Natural killer cell treated with Interleukin-12 subunit alpha and Interleukin-12 subunit beta and Interleukin-15 and Interleukin-18, amount 100 ng/mL, for 72 hours (primary cell): ENCODE measurements around the gene ANO10. TPM values are rescaled to one million over a fixed set of nuclear protein-coding genes. Genes with fewer than 3 reads are reported as not detected.

ENCODE experiments used
- ATAC-seq, 2 donors: fragments of 150-1000 bp; cut with Tn5 transposase in 1 of 2; sonication (Bioruptor Pico), chemical (Tn5 transposase) in 1 of 2; 2 replicates each; pipeline ENCODE4 v1.10.0; 2021
- DNase-seq: peaks from one replicate; pipeline ENCODE4 v3.0.0; 2022; ENCODE audit warnings: low spot score
- H3K27ac Mint-ChIP-seq, 2 donors: 1 replicate in 1 of 2; 2 replicates in 1 of 2; pipeline ENCODE4 v1.8.0; 2022; ENCODE audit warnings: mixed read lengths in 2 of 2, mild to moderate bottlenecking in 1 of 2, moderate library complexity in 1 of 2
- H3K27me3 Mint-ChIP-seq, 2 donors: 1 replicate in 1 of 2; 2 replicates in 1 of 2; pipeline ENCODE4 v1.8.0; 2022; ENCODE audit warnings: mixed read lengths in 2 of 2
- H3K36me3 Mint-ChIP-seq: one replicate; pipeline ENCODE4 v1.8.0; 2022; ENCODE audit warnings: mixed read lengths
- H3K4me1 Mint-ChIP-seq, 2 donors: 1 replicate in 1 of 2; 2 replicates in 1 of 2; pipeline ENCODE4 v1.8.0; 2022; ENCODE audit warnings: low read depth in 2 of 2, mixed read lengths in 2 of 2, mild to moderate bottlenecking in 1 of 2
- H3K4me3 Mint-ChIP-seq: one replicate; pipeline ENCODE4 v1.8.0; 2022; ENCODE audit warnings: mixed read lengths
- H3K9me3 Mint-ChIP-seq: 2 replicates; pipeline ENCODE4 v1.8.0; 2022; ENCODE audit warnings: mixed read lengths
- total RNA-seq, 2 donors: library from RNA; stranded (reverse); gene quantifications; one replicate each; pipeline ENCODE4 v1.2.3, GENCODE V29; 2022

The ANO10 gene
- total RNA-seq, 2 donors from 2014 or later: 11.8 to 15.4 TPM

DNA sequence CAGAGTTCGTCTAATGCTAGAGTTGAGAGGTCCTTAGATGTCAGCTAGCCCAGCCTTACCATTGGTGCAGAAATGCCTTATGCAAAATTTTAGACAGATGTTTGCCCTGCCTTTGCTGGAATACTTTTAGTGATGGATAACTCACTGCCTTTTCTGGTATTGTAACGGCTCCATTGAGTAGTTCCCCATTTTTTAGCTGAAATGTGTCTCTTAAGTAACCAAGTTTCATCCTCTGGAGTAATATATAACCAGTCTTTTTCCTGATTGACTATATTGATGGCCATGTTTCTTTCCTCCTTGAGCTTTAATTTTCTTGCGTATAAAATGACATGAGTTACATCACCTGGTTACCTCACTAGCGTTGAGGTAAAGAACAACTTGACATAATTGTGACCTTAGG is 290.4 kb downstream of the ANO10 start:
- Mint-ChIP-seq H3K36me3 (peaks cover 17% of the 10 kb centered on the region), H3K27ac (peak overlapping the region in 1 of 2 donors; percentile 61), H3K4me1 (peaks cover 40 to 51% of the 10 kb centered on the region in 2 donors), H3K4me3 (no peak overlapping the region), H3K9me3 (peaks cover 13% of the 10 kb centered on the region), H3K27me3 (no peaks in the 10 kb centered on the region)
- DNase-seq (no peak), ATAC-seq (no peak)

DNA sequence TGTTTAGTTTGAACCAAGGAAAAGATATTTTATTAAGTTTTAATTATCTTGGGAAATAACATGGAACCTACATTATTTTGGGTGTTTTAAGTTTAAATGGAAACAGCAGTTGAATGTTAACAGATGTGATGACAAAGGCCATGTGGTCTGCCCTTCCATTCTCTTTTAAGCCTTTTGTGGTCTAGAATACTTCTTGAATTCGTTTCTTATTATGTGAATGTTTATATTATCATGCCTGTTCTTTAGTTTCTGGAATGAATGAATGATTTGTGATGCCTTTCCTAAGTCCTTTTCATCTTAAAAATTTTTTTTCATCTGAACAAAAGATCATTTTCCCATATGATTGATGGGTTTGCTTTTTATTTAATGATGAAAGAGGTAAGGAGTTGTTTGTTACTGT is 290.8 kb downstream of the ANO10 start:
- Mint-ChIP-seq H3K27me3 (no peaks in the 10 kb centered on the region), H3K36me3 (peaks cover 13% of the 10 kb centered on the region), H3K4me3 (no peak overlapping the region)

DNA sequence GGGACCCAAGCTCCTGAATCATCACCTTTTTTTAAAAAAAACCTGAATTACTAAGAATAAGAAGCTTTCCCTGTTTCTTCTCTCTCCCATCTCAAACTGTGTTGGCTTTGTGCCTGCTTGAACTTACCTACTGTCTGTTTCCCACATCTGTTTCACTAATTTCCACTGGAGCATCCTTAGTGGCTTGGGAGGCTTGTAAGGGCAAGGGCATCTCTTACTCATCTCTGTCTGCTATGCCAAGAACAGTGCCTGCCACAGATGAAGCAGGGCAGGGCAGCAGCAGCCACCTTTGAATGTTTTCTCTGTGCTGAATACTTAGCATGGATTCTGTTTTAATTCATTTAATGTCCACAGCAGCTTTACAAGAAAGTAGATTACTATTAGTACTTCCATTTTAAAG is 293.2 kb downstream of the ANO10 start:
- no peak for ATAC-seq
- H3K27me3 Mint-ChIP-seq: no peaks in the 10 kb centered on the region
- DNase-seq: no peak
- no peaks in the 10 kb centered on the region for H3K9me3 Mint-ChIP-seq
- H3K36me3 Mint-ChIP-seq: no peaks in the 10 kb centered on the region
- H3K27ac Mint-ChIP-seq: peak overlapping the region; percentile 76 to 86
- H3K4me3 Mint-ChIP-seq: peak overlapping the region; percentile 35
- peaks cover 42 to 63% of the 10 kb centered on the region in 2 donors for H3K4me1 Mint-ChIP-seq

More for the DNA sequence above, 290.8 kb downstream of the ANO10 start:
- Mint-ChIP-seq H3K4me1 (peaks cover 40 to 55% of the 10 kb centered on the region in 2 donors), H3K9me3 (peaks cover 9% of the 10 kb centered on the region), H3K27ac (peak overlapping the region in 1 of 2 donors; percentile 61)
- ATAC-seq (no peak), DNase-seq (no peak)

DNA sequence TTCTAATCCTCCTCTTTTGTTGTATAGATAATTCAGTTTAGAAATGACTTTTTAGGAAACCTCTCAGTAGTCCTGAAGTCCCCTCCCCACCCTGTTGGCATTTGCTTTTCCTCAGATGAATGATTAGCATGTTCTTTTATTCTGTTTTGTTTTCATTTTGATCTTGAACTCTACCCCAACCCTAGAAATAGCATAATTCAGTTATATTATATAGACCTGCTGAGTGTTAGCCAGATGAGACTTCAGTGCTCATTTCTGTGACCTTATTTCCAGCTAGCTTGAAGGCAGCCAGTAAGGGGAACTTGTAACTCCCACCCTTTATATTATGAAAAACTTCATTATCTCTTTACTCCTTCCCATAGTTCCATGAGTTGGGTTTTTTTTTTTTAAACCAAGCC is 294.2 kb downstream of the ANO10 start:
- Mint-ChIP-seq H3K36me3 (no peaks in the 10 kb centered on the region), H3K9me3 (no peaks in the 10 kb centered on the region), H3K27me3 (no peaks in the 10 kb centered on the region), H3K27ac (peak overlapping the region; percentile 76 to 85), H3K4me3 (peak overlapping the region; percentile 55), H3K4me1 (peaks cover 42 to 63% of the 10 kb centered on the region in 2 donors)
- DNase-seq (no peak), ATAC-seq (no peak)

DNA sequence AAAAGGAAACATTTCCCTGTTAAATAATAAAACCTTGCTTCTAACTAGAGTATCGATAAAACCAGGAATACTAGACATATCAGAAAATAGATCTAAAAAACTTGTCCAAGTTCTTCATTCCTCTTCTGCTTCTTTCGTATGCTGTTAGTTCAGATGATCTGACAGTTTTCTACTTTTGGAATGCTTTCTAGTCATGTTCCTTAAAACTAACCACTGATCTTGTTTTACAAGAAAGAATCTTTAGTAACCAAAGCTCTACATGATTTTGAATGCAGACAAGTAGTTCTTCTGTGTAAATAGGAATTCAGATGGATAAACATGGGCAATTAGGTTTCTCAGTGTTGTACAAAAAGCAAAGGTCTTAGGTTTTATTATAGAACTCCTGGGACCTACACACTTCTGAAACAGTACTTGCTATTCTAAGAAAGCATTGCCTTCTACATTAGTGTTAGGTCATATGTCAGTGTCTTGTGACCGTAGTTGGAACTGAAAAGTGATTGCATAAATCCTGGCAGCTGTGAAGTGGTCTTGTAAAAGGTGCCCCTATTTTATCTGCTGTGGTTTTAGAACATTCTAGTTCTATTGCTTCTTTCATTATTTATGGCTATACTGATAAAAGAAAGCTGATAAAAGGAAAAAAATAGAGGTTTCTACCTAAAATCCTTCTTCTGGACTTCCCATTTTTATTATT is 294.8 kb downstream of the ANO10 start:
- H3K36me3 Mint-ChIP-seq: no peaks in the 10 kb centered on the region
- ATAC-seq: peak; percentile 46 to 60
- H3K9me3 Mint-ChIP-seq: no peaks in the 10 kb centered on the region
- H3K4me3 Mint-ChIP-seq: peak overlapping the region; percentile 55
- no peak for DNase-seq
- H3K27me3 Mint-ChIP-seq: no peaks in the 10 kb centered on the region
- peaks cover 44 to 59% of the 10 kb centered on the region in 2 donors for H3K4me1 Mint-ChIP-seq
- peak overlapping the region; percentile 76 to 85 for H3K27ac Mint-ChIP-seq

DNA sequence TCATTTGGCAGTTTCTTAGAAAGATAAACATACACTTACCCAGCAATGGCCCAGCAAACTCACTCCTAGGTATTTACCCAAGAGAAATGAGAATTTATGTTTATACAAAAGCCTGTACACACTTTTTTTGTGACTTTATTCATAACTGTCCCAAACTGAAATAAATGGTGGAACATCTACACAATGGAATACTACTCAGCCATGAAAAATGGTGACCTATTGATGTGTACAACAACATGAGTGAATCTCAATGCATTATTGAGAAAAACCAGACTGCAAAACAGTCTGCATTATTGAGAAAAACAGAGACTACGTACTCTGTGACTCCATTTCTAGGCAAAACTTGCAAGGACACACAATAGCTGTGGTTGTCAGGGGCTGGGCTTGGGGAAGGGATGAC is 298.3 kb downstream of the ANO10 start:
- ATAC-seq: no peak
- Mint-ChIP-seq H3K4me3 (no peak overlapping the region), H3K27ac (peak overlapping the region in 1 of 2 donors; percentile 50), H3K4me1 (peaks cover 51 to 55% of the 10 kb centered on the region in 2 donors), H3K9me3 (no peaks in the 10 kb centered on the region), H3K36me3 (peaks cover 5% of the 10 kb centered on the region), H3K27me3 (no peaks in the 10 kb centered on the region)
- DNase-seq: no peak

DNA sequence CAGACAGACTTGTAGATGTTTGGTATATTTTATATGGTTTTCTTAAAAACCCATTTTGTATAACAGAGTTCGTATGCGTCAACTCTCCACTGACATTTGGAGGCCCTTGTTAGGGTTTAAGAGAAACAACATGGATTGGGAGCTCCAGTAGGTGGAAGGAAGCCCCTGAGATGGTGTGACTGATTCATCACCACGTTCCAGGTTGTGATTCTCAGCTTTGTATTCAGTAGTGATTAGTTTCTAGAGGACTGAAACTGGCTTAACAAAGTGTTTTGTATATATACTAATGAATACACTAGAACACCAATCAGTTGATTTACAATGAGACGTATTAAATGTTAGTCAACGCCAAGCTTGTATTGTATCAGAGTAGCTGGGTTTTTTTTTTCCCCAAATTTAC is 301.5 kb downstream of the ANO10 start:
- Mint-ChIP-seq H3K27ac (peak overlapping the region; percentile 60 to 73), H3K36me3 (peaks cover 5% of the 10 kb centered on the region), H3K4me3 (no peak overlapping the region), H3K9me3 (no peaks in the 10 kb centered on the region), H3K4me1 (peaks cover 37 to 44% of the 10 kb centered on the region in 2 donors), H3K27me3 (no peaks in the 10 kb centered on the region)
- DNase-seq (no peak), ATAC-seq (no peak)

DNA sequence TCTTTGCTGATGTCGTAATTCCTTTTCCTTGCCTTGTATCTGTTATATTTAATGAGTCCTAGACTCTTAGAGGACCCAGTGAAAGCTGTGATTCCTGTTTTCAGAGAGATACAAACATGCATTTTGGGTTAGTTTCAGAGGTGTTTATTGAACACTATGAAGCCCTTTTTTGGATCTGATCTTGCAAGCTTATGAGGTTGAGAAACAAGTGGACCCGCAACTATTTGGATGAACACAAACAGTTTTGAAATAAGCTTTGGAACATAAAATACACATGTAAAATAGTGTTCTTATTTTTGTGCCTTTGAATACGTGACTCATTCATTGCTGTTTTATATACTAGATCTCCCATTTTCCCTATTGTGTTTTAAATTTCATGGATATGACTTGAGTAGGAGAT is 302.0 kb downstream of the ANO10 start:
- Mint-ChIP-seq H3K27ac (peak overlapping the region; percentile 60 to 73), H3K36me3 (peaks cover 5% of the 10 kb centered on the region), H3K4me3 (peak overlapping the region; percentile 16), H3K4me1 (peaks cover 39 to 47% of the 10 kb centered on the region in 2 donors), H3K27me3 (no peaks in the 10 kb centered on the region), H3K9me3 (no peaks in the 10 kb centered on the region)
- DNase-seq (no peak), ATAC-seq (no peak)

DNA sequence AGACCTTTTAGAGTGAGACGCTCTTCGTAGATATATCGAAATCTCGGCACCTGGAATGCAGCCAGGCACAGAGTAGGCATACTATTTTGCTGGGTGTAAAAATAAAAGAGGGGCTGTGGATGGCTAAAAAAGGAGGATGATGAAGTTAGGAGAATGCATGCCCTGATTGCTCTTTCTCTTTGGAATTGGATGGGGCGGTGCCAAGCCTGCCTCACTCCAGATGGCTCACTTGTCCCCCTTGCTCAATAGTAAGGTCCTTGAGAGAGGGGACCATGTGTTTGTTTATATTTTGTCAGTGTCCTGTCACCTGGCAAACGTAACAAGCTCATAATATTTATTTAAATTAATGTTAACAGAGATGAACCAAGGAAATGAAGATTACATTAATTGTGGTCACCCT is 302.4 kb downstream of the ANO10 start:
- ATAC-seq (no peak), DNase-seq (no peak)
- Mint-ChIP-seq H3K4me1 (peaks cover 41 to 47% of the 10 kb centered on the region in 2 donors), H3K36me3 (peaks cover 5% of the 10 kb centered on the region), H3K9me3 (no peaks in the 10 kb centered on the region), H3K27me3 (no peaks in the 10 kb centered on the region), H3K27ac (peak overlapping the region; percentile 60 to 73), H3K4me3 (no peak overlapping the region)

DNA sequence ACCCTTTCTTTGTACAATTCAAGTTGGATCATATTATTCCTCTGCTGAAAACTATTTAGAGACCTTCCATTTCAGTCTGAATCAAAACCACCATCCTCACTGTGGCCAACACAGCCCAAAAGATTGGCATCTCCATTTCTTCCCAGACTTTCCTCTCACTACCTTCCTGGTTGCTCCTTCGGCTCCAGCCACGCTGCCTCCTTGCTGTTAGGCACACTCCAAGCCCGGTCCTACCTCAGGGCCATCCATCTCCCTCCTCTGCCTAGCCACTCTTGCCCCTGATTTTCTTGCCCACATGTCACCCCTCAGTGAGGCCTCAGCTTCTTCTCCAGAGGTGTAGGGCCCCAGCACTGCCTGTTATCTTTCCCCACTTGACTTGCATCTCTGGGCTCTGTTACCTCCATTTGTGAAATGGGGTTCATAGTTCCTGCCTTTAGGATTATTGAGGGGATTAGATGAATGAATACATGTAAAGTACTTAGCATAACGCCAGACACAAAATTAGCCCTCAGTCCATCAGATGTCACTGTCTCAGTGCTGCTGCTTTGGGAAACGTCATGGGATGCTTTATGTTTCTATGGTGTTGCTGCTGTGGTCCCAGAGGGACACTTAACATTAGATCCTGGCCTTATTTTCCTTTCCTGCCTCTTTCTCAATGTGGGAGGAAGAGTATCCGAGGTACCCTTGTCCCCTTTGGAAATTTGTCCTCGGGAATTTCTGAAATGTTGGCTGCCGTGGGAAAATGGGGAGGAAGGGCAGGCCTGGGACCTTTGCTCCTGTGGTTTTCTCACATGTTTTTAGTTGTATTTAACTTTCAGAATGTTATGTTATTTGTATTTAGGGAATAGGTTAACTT is 304.1 kb downstream of the ANO10 start:
- H3K36me3 Mint-ChIP-seq: peaks cover 8% of the 10 kb centered on the region
- H3K27ac Mint-ChIP-seq: peak overlapping the region; percentile 65 to 70

DNA sequence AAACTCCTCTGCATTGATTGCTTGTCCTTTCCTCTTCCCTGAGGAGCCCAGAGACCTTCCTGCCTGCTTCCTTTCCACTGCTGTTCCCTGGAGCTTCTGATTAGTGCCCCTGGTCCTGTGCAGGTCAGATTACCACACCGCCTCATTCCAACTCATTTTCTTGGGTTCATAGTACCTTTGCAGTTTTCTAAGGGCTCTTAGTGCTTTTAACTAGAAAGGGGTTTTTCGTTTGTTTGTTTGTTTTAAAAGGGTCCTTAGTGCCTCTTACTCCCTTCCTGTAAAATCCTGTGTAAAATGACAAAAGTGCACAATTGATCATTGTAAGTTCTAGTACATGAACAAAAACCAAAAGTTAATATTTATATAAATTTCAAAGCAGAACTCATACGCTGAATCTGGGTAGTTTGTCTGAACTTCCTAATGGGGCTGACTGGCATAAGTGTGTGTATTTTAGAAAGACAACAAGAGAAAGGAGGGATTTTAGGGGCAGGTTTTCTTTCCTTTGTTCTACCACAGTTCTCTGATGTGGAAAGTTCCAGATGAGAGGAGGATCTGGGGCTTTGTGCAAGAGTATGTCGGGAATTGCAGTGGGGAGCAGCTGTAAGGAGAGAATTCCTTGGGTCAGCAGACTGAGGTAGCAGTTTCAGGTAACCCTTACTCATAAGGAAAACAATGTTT is 304.9 kb downstream of the ANO10 start:
- H3K27me3 Mint-ChIP-seq: no peaks in the 10 kb centered on the region
- DNase-seq (no peak), ATAC-seq (no peak)
- no peak overlapping the region for H3K4me3 Mint-ChIP-seq
- H3K4me1 Mint-ChIP-seq: peaks cover 47 to 50% of the 10 kb centered on the region in 2 donors
- H3K27ac Mint-ChIP-seq: peak overlapping the region; percentile 65 to 70
- H3K36me3 Mint-ChIP-seq: peaks cover 12% of the 10 kb centered on the region
- H3K9me3 Mint-ChIP-seq: no peaks in the 10 kb centered on the region

More for the DNA sequence above, 304.1 kb downstream of the ANO10 start:
- ATAC-seq (peak in 1 of 2 donors; percentile 32), DNase-seq (no peak)
- H3K27me3 Mint-ChIP-seq: no peaks in the 10 kb centered on the region
- no peaks in the 10 kb centered on the region for H3K9me3 Mint-ChIP-seq
- peak overlapping the region; percentile 2 for H3K4me3 Mint-ChIP-seq
- H3K4me1 Mint-ChIP-seq: peaks cover 43 to 49% of the 10 kb centered on the region in 2 donors
